ENCODE measurements around the gene FAM114A2.

FAM114A2 gene

GRCh38 chr5:154072414-154073171, 33.9 kb upstream of the FAM114A2 start (continued):
- TF ChIP-seq KLF8 (tag by site-specific recombination; IDR thresholded peaks at IDR 0.05): no peak
- TF ChIP-seq ZNF544 (tag by site-specific recombination; IDR thresholded peaks at IDR 0.05): no peak
- TF ChIP-seq ZIC2 (tag by site-specific recombination; IDR thresholded peaks at IDR 0.05): peak; percentile 82
- no peak for TF ChIP-seq ZEB2 (tag by site-specific recombination; IDR thresholded peaks at IDR 0.05)
- TF ChIP-seq, protein P1, sequence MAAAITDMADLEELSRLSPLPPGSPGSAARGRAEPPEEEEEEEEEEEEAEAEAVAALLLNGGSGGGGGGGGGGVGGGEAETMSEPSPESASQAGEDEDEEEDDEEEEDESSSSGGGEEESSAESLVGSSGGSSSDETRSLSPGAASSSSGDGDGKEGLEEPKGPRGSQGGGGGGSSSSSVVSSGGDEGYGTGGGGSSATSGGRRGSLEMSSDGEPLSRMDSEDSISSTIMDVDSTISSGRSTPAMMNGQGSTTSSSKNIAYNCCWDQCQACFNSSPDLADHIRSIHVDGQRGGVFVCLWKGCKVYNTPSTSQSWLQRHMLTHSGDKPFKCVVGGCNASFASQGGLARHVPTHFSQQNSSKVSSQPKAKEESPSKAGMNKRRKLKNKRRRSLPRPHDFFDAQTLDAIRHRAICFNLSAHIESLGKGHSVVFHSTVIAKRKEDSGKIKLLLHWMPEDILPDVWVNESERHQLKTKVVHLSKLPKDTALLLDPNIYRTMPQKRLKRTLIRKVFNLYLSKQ (tag by site-specific recombination; IDR thresholded peaks at IDR 0.05; ENCODE audit: borderline replicate concordance): no peak
- no peak for TF ChIP-seq ZNF473 (tag by site-specific recombination; IDR thresholded peaks at IDR 0.05)
- no peak for TF ChIP-seq ZFP3 (tag by site-specific recombination; IDR thresholded peaks at IDR 0.05; ENCODE audit: low read depth)
- no peak for TF ChIP-seq ZNF274 (IDR thresholded peaks at IDR 0.05; ENCODE audit: low read length)
- no peak for TF ChIP-seq ZNF274 (tag by site-specific recombination; IDR thresholded peaks at IDR 0.05; ENCODE audit: borderline replicate concordance)
- no peak for TF ChIP-seq OSR2 (tag by site-specific recombination; IDR thresholded peaks at IDR 0.05)
- TF ChIP-seq ZNF791 (tag by site-specific recombination; IDR thresholded peaks at IDR 0.05): no peak
- TF ChIP-seq ZNF211 (tag by site-specific recombination; IDR thresholded peaks at IDR 0.05; ENCODE audit: low read depth): no peak
- no peak for TF ChIP-seq WT1 (tag by site-specific recombination; IDR thresholded peaks at IDR 0.05)
- TF ChIP-seq ZNF645 (tag by site-specific recombination; IDR thresholded peaks at IDR 0.05): no peak
- TF ChIP-seq, protein P2, sequence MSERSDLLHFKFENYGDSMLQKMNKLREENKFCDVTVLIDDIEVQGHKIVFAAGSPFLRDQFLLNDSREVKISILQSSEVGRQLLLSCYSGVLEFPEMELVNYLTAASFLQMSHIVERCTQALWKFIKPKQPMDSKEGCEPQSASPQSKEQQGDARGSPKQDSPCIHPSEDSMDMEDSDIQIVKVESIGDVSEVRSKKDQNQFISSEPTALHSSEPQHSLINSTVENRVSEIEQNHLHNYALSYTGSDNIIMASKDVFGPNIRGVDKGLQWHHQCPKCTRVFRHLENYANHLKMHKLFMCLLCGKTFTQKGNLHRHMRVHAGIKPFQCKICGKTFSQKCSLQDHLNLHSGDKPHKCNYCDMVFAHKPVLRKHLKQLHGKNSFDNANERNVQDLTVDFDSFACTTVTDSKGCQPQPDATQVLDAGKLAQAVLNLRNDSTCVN (tag by site-specific recombination; optimal IDR thresholded peaks at IDR 0.05): no peak
- TF ChIP-seq ZNF561 (tag by site-specific recombination; IDR thresholded peaks at IDR 0.05; ENCODE audit: borderline replicate concordance): no peak
- no peak for TF ChIP-seq ZNF221 (tag by site-specific recombination; IDR thresholded peaks at IDR 0.05; ENCODE audit: borderline replicate concordance)
- TF ChIP-seq ZFP69B (tag by site-specific recombination; IDR thresholded peaks at IDR 0.05): no peak
- TF ChIP-seq, protein P3, sequence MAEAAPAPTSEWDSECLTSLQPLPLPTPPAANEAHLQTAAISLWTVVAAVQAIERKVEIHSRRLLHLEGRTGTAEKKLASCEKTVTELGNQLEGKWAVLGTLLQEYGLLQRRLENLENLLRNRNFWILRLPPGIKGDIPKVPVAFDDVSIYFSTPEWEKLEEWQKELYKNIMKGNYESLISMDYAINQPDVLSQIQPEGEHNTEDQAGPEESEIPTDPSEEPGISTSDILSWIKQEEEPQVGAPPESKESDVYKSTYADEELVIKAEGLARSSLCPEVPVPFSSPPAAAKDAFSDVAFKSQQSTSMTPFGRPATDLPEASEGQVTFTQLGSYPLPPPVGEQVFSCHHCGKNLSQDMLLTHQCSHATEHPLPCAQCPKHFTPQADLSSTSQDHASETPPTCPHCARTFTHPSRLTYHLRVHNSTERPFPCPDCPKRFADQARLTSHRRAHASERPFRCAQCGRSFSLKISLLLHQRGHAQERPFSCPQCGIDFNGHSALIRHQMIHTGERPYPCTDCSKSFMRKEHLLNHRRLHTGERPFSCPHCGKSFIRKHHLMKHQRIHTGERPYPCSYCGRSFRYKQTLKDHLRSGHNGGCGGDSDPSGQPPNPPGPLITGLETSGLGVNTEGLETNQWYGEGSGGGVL (tag by site-specific recombination; IDR thresholded peaks at IDR 0.05): no peak
- TF ChIP-seq, protein P4, sequence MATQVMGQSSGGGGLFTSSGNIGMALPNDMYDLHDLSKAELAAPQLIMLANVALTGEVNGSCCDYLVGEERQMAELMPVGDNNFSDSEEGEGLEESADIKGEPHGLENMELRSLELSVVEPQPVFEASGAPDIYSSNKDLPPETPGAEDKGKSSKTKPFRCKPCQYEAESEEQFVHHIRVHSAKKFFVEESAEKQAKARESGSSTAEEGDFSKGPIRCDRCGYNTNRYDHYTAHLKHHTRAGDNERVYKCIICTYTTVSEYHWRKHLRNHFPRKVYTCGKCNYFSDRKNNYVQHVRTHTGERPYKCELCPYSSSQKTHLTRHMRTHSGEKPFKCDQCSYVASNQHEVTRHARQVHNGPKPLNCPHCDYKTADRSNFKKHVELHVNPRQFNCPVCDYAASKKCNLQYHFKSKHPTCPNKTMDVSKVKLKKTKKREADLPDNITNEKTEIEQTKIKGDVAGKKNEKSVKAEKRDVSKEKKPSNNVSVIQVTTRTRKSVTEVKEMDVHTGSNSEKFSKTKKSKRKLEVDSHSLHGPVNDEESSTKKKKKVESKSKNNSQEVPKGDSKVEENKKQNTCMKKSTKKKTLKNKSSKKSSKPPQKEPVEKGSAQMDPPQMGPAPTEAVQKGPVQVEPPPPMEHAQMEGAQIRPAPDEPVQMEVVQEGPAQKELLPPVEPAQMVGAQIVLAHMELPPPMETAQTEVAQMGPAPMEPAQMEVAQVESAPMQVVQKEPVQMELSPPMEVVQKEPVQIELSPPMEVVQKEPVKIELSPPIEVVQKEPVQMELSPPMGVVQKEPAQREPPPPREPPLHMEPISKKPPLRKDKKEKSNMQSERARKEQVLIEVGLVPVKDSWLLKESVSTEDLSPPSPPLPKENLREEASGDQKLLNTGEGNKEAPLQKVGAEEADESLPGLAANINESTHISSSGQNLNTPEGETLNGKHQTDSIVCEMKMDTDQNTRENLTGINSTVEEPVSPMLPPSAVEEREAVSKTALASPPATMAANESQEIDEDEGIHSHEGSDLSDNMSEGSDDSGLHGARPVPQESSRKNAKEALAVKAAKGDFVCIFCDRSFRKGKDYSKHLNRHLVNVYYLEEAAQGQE (tag by site-specific recombination; IDR thresholded peaks at IDR 0.05): 0 out of 2 replicates have a peak, but pooled peaks have one; percentile 18
- TF ChIP-seq, protein P5, sequence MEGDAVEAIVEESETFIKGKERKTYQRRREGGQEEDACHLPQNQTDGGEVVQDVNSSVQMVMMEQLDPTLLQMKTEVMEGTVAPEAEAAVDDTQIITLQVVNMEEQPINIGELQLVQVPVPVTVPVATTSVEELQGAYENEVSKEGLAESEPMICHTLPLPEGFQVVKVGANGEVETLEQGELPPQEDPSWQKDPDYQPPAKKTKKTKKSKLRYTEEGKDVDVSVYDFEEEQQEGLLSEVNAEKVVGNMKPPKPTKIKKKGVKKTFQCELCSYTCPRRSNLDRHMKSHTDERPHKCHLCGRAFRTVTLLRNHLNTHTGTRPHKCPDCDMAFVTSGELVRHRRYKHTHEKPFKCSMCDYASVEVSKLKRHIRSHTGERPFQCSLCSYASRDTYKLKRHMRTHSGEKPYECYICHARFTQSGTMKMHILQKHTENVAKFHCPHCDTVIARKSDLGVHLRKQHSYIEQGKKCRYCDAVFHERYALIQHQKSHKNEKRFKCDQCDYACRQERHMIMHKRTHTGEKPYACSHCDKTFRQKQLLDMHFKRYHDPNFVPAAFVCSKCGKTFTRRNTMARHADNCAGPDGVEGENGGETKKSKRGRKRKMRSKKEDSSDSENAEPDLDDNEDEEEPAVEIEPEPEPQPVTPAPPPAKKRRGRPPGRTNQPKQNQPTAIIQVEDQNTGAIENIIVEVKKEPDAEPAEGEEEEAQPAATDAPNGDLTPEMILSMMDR (tag by site-specific recombination; IDR thresholded peaks at IDR 0.05): peak; percentile 92
- TF ChIP-seq, protein P6, sequence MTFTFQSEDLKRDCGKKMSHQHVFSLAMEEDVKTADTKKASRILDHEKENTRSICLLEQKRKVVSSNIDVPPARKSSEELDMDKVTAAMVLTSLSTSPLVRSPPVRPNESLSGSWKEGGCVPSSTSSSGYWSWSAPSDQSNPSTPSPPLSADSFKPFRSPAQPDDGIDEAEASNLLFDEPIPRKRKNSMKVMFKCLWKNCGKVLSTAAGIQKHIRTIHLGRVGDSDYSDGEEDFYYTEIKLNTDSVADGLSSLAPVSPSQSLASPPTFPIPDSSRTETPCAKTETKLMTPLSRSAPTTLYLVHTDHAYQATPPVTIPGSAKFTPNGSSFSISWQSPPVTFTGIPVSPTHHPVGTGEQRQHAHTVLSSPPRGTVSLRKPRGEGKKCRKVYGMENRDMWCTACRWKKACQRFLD (tag by site-specific recombination; IDR thresholded peaks at IDR 0.05): no peak
- no peak for TF ChIP-seq ZSCAN4 (tag by site-specific recombination; IDR thresholded peaks at IDR 0.05)
- no peak for TF ChIP-seq ZNF18 (tag by site-specific recombination; IDR thresholded peaks at IDR 0.05)
